Measurements from ENCODE around the gene GPC5. TPM values are rescaled to one million over a fixed set of nuclear protein-coding genes. Genes with fewer than 3 reads are reported as not detected.

The GPC5 gene
- total and polyA plus RNA-seq, 2 of the 13 experiments (the other 11 are each of a cell fraction or from before 2014, with no cell fraction given) = 0.02 to 0.07 TPM

GRCh38 chr13:91348906-91349435 is 49.5 kb upstream of the GPC5 start (continued):
- TF ChIP-seq, protein P1, sequence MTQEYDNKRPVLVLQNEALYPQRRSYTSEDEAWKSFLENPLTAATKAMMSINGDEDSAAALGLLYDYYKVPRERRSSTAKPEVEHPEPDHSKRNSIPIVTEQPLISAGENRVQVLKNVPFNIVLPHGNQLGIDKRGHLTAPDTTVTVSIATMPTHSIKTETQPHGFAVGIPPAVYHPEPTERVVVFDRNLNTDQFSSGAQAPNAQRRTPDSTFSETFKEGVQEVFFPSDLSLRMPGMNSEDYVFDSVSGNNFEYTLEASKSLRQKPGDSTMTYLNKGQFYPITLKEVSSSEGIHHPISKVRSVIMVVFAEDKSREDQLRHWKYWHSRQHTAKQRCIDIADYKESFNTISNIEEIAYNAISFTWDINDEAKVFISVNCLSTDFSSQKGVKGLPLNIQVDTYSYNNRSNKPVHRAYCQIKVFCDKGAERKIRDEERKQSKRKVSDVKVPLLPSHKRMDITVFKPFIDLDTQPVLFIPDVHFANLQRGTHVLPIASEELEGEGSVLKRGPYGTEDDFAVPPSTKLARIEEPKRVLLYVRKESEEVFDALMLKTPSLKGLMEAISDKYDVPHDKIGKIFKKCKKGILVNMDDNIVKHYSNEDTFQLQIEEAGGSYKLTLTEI (CRISPR knock-in tag; conservative IDR thresholded peaks at IDR 0.05) = no peak
- peak; percentile 35 for TF ChIP-seq PHF8 (CRISPR knock-in tag; IDR thresholded peaks at IDR 0.05)
- TF ChIP-seq, protein P2, sequence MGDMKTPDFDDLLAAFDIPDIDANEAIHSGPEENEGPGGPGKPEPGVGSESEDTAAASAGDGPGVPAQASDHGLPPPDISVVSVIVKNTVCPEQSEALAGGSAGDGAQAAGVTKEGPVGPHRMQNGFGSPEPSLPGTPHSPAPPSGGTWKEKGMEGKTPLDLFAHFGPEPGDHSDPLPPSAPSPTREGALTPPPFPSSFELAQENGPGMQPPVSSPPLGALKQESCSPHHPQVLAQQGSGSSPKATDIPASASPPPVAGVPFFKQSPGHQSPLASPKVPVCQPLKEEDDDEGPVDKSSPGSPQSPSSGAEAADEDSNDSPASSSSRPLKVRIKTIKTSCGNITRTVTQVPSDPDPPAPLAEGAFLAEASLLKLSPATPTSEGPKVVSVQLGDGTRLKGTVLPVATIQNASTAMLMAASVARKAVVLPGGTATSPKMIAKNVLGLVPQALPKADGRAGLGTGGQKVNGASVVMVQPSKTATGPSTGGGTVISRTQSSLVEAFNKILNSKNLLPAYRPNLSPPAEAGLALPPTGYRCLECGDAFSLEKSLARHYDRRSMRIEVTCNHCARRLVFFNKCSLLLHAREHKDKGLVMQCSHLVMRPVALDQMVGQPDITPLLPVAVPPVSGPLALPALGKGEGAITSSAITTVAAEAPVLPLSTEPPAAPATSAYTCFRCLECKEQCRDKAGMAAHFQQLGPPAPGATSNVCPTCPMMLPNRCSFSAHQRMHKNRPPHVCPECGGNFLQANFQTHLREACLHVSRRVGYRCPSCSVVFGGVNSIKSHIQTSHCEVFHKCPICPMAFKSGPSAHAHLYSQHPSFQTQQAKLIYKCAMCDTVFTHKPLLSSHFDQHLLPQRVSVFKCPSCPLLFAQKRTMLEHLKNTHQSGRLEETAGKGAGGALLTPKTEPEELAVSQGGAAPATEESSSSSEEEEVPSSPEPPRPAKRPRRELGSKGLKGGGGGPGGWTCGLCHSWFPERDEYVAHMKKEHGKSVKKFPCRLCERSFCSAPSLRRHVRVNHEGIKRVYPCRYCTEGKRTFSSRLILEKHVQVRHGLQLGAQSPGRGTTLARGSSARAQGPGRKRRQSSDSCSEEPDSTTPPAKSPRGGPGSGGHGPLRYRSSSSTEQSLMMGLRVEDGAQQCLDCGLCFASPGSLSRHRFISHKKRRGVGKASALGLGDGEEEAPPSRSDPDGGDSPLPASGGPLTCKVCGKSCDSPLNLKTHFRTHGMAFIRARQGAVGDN (CRISPR knock-in tag; IDR thresholded peaks at IDR 0.05) = peak; percentile 96
- no peak for TF ChIP-seq ZFP37 (CRISPR knock-in tag; IDR thresholded peaks at IDR 0.05; ENCODE audit: borderline replicate concordance)
- no peak for TF ChIP-seq ZNF329 (CRISPR knock-in tag; IDR thresholded peaks at IDR 0.05; ENCODE audit: low read depth)
- peak; percentile 14; the same call in 1 of the 2 replicates for TF ChIP-seq TFAP4 (IDR thresholded peaks at IDR 0.05; ENCODE audit: borderline replicate concordance, low read depth)
- TF ChIP-seq MTA1 (CRISPR knock-in tag; IDR thresholded peaks at IDR 0.05; ENCODE audit: borderline replicate concordance) = no peak
- no peak for TF ChIP-seq GLI4 (CRISPR knock-in tag; IDR thresholded peaks at IDR 0.05; ENCODE audit: borderline replicate concordance)
- TF ChIP-seq BHLHE40 (IDR thresholded peaks at IDR 0.05; ENCODE audit: low read length) = no peak
- no peak for TF ChIP-seq ZNF407 (CRISPR knock-in tag; IDR thresholded peaks at IDR 0.05; ENCODE audit: not compliant biosample characterization)
- TF ChIP-seq EZH2 (conservative IDR thresholded peaks at IDR 0.05; ENCODE audit: low read depth, low read length) = no peak
- TF ChIP-seq, protein P3, sequence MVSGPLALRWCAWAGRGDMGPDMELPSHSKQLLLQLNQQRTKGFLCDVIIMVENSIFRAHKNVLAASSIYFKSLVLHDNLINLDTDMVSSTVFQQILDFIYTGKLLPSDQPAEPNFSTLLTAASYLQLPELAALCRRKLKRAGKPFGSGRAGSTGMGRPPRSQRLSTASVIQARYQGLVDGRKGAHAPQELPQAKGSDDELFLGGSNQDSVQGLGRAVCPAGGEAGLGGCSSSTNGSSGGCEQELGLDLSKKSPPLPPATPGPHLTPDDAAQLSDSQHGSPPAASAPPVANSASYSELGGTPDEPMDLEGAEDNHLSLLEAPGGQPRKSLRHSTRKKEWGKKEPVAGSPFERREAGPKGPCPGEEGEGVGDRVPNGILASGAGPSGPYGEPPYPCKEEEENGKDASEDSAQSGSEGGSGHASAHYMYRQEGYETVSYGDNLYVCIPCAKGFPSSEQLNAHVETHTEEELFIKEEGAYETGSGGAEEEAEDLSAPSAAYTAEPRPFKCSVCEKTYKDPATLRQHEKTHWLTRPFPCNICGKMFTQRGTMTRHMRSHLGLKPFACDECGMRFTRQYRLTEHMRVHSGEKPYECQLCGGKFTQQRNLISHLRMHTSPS (CRISPR knock-in tag; IDR thresholded peaks at IDR 0.05; ENCODE audit: low read depth) = no peak

Measured in HepG2 (cell line).